ENCODE measurements around the gene VWCE. TPM values are rescaled to one million over a fixed set of nuclear protein-coding genes. Genes with fewer than 3 reads are reported as not detected.

Gene VWCE
- total RNA-seq, 1 experiment from 2014 or later, result 8.0 TPM

DNA sequence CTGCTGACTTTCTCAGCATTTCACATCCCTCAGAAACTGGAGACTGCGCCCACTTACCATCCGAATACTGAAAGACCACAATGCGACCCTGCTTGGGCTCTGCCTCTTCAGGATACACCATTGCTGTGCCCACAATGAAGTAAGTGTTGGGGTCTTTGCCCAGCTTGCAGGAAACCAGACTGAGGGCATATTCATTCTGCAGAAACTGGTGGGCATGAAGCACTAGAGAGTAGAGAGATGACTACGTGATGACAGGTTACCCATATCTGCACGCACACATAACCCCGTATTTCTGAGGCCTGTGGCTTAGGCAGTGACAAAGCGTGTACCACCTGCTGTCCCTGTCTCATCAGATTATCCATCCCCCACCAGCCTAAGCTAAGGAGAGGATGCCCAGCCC is 14.6 kb upstream of the VWCE start:
- no peak overlapping the region for H3K27ac ChIP-seq (ENCODE audit: low read depth, low read length, poor library complexity, severe bottlenecking)
- peaks cover 97% of the 10 kb centered on the region for H3K36me3 ChIP-seq (ENCODE audit: insufficient read depth, low read length, poor library complexity, severe bottlenecking)
- H3K4me3 ChIP-seq (ENCODE audit: low read depth, low read length, poor library complexity, severe bottlenecking), result no peak overlapping the region
- no peaks in the 10 kb centered on the region for H3K4me1 ChIP-seq (ENCODE audit: insufficient read depth, low read length, poor library complexity, severe bottlenecking)
- no peak for DNase-seq (ENCODE audit: low spot score)
- CTCF ChIA-PET, result no interaction called here
- POLR2A ChIA-PET (ENCODE audit: low non-redundant PET), result no interaction called here
- no peaks in the 10 kb centered on the region for H3K27me3 ChIP-seq (replicated peaks; ENCODE audit: insufficient read depth, low read depth, low read length, poor library complexity)
- intact Hi-C loops (cut with micrococcal nuclease; ENCODE audit: unreplicated experiment), result no loop called here
- no peaks in the 10 kb centered on the region for H3K9me3 ChIP-seq (ENCODE audit: low read depth, low read length, poor library complexity, severe bottlenecking)
- TF ChIP-seq CTCF (conservative IDR thresholded peaks at IDR 0.05; ENCODE audit: low read depth, low read length) (no peak), EZH2 (IDR thresholded peaks at IDR 0.05; ENCODE audit: borderline replicate concordance, low read depth, low read length, poor library complexity, severe bottlenecking) (no peak)
- BruUV-seq (replicated peaks), result no TSS peak

DNA sequence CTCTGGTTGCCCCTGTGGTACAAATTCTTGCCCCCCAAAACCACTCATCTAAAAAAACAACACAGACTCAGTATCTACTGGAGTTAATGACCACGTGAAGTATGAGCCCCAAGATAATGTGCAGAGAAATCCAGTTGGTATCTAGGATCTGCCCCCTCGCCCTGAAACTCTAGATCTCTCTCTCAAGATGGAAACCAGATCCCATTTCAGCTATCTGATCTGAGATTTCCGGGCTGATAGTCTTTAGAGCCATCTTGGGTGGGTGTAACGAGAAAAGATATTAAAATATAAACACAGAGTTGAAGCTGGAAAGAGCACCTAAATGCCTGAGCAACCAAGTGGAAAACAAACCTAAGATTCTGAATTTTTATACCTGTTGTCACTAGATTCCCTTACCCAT is 14.0 kb upstream of the VWCE start:
- no peak overlapping the region for H3K4me3 ChIP-seq (ENCODE audit: low read depth, low read length, poor library complexity, severe bottlenecking)
- H3K4me1 ChIP-seq (ENCODE audit: insufficient read depth, low read length, poor library complexity, severe bottlenecking), result no peaks in the 10 kb centered on the region
- no TSS peak for BruUV-seq (replicated peaks)
- CTCF ChIA-PET, result no interaction called here
- no peaks in the 10 kb centered on the region for H3K9me3 ChIP-seq (ENCODE audit: low read depth, low read length, poor library complexity, severe bottlenecking)
- no peaks in the 10 kb centered on the region for H3K27me3 ChIP-seq (replicated peaks; ENCODE audit: insufficient read depth, low read depth, low read length, poor library complexity)
- POLR2A ChIA-PET (ENCODE audit: low non-redundant PET), result no interaction called here
- intact Hi-C loops (cut with micrococcal nuclease; ENCODE audit: unreplicated experiment), result no loop called here
- H3K36me3 ChIP-seq (ENCODE audit: insufficient read depth, low read length, poor library complexity, severe bottlenecking), result peaks cover 95% of the 10 kb centered on the region
- TF ChIP-seq EZH2 (IDR thresholded peaks at IDR 0.05; ENCODE audit: borderline replicate concordance, low read depth, low read length, poor library complexity, severe bottlenecking) (no peak), CTCF (conservative IDR thresholded peaks at IDR 0.05; ENCODE audit: low read depth, low read length) (no peak)
- DNase-seq (ENCODE audit: low spot score), result no peak
- H3K27ac ChIP-seq (ENCODE audit: low read depth, low read length, poor library complexity, severe bottlenecking), result no peak overlapping the region

- ChIA-PET CTCF (no interaction called here), POLR2A (ENCODE audit: low non-redundant PET) (no interaction called here)
- H3K27ac ChIP-seq (ENCODE audit: low read depth, low read length, poor library complexity, severe bottlenecking), result no peak overlapping the region
- DNase-seq (ENCODE audit: low spot score), result no peak
- H3K4me3 ChIP-seq (ENCODE audit: low read depth, low read length, poor library complexity, severe bottlenecking), result no peak overlapping the region
- TF ChIP-seq EZH2 (IDR thresholded peaks at IDR 0.05; ENCODE audit: borderline replicate concordance, low read depth, low read length, poor library complexity, severe bottlenecking) (no peak), CTCF (conservative IDR thresholded peaks at IDR 0.05; ENCODE audit: low read depth, low read length) (no peak)
- no peaks in the 10 kb centered on the region for H3K9me3 ChIP-seq (ENCODE audit: low read depth, low read length, poor library complexity, severe bottlenecking)
- H3K27me3 ChIP-seq (replicated peaks; ENCODE audit: insufficient read depth, low read depth, low read length, poor library complexity), result no peaks in the 10 kb centered on the region
- BruUV-seq (replicated peaks), result no TSS peak
- intact Hi-C loops (cut with micrococcal nuclease; ENCODE audit: unreplicated experiment), result no loop called here
- H3K4me1 ChIP-seq (ENCODE audit: insufficient read depth, low read length, poor library complexity, severe bottlenecking), result no peaks in the 10 kb centered on the region
- H3K36me3 ChIP-seq (ENCODE audit: insufficient read depth, low read length, poor library complexity, severe bottlenecking), result peaks cover 97% of the 10 kb centered on the region
These were observed 12.2 kb upstream of the VWCE start for GRCh38 chr11:61307354-61307753.

Data from A673 (cell line).